Measurements from ENCODE around the gene CALD1.
A peak's percentile ranks its signal among the peaks of the same experiment; 100 is the strongest.

CALD1 gene

DNA sequence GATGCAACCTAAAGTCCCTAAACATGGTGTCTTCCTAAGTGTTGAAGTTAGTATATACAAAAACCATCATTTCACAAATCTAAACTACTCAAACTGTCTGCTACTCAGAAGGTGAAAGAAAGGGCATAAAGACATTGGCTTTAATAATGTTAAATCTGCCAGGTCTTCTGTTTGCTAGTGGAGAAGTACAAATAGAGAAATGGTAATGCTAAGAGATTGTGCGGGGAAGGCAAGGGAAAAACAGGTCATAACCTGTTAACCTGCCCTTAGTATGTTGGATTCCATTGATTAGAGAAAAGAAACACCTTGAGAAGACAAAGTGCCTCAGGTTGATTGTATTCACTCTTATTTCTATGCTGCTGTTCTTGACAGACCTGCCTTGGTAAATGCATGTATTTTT is 80.3 kb downstream of the CALD1 start:
- no peak for DNase-seq (ENCODE audit: low read depth)

DNA sequence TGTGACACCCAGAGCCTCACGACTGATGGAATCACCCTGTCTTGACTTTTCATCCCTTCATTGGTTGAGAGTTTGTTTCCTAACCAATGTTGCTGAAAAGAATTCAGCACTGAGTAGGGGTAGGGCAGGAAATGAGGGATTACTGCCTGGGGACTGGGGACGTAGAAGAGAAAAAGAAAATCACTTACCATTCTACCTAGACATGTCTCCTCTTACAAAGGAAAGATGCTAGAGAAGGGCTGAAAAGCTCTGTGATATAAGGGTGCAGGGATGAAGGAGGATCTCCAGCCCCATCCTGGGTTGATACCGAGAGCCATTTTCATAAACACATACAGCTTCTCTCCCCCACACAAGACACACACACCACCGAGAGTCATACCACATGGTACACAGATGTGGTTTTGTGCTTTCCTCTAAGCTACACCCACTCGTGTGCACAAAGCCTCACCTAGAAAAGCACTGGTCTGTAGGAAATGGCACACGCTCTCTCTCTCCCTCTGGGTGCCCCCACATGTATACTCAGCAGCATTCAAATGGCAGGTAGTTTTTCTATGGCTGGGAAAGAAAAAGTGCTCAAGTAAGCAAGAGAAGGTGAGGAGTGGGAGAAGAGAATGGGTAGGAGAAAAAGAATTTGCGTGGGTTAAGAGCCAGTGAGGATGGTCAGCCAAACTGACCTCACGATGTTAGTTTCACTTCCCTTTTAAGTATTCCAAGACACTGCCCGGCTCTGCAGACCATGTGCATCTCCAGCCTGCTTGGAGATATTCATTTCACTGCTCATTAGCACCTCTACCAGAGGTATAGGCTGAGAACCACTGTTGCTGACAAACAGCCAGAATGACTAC is 85.8 kb downstream of the CALD1 start:
- peak; percentile 45 for DNase-seq (ENCODE audit: low read depth)

DNA sequence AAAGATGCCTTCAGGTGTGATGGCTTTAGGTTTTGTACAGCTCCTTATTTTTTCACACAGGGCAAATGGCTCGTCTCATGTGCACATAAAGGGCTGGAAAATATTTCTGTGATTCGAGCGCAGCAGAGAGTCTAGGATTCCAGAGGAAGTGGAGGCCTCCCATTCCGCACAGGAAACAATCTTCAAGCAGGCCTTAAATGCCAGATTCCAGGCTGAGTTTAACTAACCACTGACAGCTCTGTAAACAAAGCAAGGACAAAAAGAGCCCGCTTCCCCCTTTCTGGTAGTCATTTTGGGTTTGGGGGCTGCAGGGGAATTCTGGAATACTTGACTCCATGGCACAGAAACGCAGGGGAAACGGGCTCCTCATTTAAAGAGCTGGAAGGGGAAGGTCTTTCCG is 87.2 kb downstream of the CALD1 start:
- DNase-seq (ENCODE audit: low read depth): no peak

DNA sequence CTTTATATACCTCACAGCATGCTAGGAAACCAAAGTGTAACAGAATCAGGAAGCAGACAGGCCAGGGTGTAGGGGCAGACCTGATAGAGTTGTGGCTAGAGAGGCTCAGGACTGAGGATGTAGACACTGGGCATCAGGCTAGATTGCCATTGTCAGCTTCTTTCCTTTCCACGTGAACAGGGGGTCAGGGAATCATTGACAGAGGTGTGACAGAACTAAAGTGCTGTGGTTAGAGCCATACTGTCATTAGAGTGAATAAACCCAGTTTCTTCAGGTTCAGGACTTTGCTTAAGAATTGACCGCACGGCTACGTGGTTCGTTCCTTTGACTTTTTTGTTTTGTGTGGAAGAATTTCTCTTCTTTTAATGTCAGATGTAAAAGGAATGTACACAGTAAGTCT is 90.7 kb downstream of the CALD1 start:
- no peak for DNase-seq (ENCODE audit: low read depth)

DNA sequence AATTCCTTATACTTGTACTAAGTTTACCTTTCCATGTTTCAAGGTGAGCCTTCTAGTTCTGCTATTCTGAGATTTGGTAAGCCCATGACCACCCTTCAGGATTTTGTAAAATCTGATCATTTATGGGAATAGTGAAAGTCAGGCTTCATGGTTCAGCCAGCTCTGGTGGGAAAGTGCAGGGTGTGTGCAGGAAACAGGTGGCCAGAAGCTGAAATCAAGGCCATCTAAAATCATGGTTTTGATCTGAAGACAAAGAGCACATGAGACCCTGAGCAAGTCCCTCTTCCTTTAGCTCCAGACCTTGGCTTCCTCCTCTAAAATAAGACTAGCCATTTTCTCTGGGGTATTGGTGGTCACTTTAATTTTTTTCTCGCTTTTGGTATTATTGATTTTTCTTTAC is 91.3 kb downstream of the CALD1 start:
- no peak for DNase-seq (ENCODE audit: low read depth)

DNA sequence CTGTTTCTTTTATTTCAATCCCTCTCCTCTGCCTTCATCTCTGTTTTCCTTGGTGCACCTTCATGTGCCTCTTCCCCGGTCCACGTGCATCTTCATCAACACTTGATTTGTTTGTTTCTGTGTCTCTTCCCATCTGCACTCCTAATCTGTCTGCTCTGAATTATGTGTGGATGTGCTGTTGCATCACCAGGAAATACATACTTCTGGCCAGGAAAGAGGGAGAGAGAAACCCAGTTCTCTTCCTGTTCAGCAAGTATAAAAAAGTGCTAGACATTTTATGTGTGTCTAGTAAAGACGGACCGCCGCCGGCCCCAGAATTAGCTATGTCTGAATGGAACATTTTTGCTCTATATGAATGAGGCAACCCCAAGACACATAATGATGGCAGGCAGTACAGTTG is 93.8 kb downstream of the CALD1 start:
- no peak for DNase-seq (ENCODE audit: low read depth)

DNA sequence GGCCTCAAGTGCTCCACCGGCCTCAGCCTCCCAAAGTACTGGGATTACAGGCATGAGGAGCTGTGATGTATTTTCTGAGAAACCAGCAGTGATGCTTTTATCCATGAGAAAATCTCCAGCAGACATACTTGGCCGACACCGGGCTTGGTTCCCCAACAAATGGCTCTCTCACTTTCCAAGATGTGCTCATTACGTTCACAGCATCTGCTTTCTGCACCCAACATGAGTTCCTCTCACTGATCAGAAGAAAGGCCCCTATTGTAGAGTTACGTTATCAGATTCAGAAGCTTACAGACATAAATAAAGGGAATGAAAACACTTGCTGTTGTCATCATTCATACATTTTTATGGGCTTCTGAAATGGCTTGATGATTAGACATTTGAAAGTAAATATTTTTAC is 95.0 kb downstream of the CALD1 start:
- no peak for DNase-seq (ENCODE audit: low read depth)

DNA sequence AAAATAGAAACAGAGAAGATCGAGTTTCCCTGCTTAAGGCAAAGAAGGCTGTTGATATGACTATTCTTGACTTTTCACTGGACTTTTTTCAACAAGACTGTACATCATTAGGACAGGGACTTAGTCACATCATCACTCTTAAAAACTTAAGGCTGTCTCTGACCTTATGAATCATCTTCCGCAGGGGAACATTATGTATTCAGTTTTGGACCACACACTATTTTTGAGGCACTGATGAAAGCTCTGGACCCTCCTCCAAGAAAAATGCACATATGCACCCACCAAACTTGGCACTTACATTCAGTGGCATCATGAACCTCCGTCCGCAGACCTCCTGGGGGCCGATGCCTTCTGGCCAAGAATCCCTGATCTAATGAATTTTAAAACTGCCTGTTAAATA is 96.4 kb downstream of the CALD1 start:
- peak; percentile 55 for DNase-seq (ENCODE audit: low read depth)

DNA sequence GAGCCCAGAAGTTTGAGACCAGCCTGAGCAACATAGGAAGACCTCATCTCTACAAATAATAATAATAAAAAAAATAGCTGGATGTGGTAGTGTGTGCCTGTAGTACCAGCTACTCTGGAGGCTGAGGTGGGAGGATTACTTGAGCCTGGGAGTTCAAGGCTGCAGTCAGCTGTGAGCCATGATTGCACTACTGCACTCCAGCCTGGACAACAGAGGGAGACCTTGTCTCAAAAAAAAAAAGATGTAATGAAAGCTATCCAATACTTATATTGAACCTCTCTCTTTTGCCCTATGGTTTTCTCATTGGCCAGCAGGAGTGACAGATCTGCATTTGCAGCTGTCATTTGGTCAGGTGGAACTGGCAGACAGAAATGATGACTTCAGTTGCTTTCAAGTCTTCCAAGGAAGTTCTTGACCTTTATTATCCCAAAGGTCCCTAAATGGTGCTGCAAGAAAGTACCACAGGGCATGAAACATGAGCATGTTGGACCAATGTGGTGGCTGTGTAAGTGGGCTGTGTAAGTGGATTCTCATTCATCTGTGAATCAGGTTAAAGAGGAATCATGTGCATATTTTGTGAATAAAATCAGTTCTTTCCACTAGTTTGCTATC is 99.4 kb downstream of the CALD1 start:
- DNase-seq (ENCODE audit: low read depth): no peak

DNA sequence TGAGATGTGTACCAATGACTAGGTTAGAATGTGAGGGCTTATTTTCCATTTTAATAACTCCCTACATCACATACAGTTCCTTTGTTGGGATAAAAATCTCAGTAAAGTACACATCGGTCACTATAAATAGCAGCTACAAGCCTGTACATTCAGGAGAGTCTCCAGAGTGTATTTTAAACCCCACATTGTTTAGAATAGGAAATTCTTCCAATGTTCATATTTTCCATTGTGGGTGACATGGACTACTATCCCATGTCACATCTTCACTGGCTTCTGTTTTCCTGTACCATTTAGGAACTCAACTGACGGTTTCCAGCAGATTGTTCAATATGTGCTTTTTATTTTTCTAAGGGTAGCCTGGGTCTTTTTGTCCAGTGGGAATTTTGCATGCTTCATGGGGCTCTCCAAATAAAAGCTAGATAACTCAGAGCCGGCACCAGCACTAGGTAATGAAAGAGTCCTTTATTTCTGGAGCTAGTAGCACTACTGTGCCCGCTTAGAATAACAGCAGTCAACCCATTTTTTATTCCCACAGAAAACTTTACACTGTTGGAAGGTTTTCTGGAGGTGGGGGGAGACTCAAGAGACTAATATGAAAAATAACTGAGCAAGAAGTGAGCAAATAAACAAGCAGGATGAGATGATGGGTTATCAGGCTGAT is 100.5 kb downstream of the CALD1 start:
- DNase-seq (ENCODE audit: low read depth): no peak

DNA sequence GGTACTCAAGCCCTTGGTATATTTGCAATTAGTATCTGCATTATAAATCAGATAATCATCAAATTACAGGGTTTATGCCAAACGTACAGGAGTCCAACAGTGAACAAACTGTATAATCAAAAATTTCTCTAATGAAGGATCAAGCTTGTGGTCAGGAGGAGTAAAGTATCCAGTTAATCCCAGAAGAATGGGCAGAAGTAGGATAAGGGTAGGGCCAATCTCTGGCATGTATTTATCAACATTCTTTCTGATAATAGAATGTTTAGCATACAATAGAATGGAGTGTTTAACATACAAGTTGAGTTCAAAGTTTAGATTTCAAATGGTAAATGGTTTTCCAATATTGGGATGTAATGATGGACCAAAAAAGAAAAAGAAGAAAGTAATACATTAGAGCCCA is 103.0 kb downstream of the CALD1 start:
- DNase-seq (ENCODE audit: low read depth): no peak

DNA sequence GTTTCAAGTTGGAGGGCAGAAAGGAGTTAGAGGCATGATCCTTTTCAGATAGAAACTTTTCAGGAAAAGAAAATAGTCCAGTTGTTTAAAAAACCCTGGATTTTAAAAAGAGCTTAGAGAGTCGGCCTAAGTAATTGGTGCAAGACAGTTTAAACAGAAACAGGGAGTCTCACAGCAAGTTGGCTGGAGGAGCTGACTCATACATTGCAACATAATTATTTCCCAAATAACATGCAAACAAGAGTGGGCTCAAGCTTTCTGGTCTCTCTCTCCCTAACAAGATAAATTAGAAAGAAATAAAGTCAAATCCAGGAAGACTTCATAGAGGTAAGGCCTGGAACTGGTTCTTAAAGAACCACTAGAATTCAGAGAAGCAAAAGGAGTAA is 106.5 kb downstream of the CALD1 start:
- peak; percentile 76 for DNase-seq (ENCODE audit: low read depth)

DNA sequence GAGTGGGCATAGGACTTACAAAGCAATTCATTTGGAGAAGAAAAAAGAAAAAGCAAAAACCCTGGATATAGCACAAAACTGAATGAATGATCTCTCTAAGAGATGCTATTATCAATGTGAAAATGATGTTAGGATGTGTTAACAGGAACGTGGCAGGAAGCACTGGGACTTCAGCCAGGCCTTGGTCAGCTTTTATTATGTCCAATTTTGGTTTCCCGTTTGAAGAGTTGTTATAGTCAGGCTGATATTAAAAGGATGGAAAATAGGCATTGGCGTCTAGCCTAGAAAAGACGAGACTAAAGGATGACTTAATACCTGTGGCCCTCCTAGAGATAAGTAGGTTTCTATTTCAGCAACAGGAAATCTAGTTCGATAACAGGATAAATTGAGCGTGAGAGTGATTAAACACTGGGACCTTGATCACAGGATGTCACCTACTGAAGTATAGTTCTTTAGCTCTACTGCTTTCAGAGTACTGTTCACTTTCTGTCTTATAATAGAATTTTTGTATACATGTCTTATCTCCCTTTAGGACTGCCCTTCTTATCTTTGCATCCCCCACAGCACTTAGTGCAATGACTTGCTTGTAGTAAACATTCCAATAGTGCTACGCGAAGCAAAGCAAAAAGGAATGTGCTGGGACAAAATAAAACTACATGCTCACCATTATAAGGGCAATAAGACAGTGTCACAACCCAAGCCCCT is 107.1 kb downstream of the CALD1 start:
- peak; percentile 47 for DNase-seq (ENCODE audit: low read depth)

DNA sequence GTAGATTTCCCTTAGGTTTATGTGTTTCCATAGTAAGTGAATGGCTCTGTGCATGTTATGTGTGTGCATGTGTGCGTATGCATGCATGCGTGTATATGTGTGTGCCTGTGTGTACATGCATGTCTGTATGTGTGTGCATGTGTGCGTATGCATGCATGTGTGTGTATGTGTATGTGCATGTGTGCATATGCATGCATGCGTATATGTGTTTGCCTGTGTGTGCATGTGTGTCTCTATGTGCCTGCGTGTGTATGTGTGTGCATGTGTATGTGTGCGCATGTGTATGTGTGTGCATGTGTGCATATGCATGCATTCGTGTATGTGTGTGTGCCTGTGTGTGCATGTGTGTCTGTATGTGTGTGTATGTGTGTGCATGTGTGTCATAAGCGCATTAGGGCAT is 108.1 kb downstream of the CALD1 start:
- no peak for DNase-seq (ENCODE audit: low read depth)

DNA sequence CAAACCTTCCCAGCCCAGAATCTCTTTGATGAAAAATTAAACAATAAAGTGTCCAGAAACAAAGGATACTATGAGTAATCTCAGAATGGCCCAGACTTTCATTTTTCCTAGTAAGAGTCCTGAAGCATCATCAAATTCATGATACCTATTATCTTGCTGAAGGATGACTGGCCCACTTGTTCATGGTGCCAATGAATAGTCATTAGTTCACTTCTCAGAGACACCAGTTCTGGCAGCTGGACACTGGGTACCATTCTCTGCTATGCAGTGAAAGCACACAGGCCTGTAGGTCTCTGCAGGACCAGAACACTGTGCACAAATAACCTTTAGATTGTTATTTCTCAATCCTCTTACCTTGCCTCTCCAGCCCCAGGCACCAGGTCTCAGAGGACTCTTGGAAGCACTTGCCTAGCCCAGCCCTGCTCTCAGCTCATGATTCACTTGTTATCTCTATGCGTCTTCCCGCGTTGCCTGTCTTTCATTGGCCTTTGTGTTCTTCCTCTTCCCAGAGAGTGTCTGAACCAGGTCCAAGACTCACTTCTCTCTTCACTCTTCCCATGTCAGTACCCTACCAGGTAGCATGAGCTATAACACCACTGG is 108.8 kb downstream of the CALD1 start:
- no peak for DNase-seq (ENCODE audit: low read depth)

DNA sequence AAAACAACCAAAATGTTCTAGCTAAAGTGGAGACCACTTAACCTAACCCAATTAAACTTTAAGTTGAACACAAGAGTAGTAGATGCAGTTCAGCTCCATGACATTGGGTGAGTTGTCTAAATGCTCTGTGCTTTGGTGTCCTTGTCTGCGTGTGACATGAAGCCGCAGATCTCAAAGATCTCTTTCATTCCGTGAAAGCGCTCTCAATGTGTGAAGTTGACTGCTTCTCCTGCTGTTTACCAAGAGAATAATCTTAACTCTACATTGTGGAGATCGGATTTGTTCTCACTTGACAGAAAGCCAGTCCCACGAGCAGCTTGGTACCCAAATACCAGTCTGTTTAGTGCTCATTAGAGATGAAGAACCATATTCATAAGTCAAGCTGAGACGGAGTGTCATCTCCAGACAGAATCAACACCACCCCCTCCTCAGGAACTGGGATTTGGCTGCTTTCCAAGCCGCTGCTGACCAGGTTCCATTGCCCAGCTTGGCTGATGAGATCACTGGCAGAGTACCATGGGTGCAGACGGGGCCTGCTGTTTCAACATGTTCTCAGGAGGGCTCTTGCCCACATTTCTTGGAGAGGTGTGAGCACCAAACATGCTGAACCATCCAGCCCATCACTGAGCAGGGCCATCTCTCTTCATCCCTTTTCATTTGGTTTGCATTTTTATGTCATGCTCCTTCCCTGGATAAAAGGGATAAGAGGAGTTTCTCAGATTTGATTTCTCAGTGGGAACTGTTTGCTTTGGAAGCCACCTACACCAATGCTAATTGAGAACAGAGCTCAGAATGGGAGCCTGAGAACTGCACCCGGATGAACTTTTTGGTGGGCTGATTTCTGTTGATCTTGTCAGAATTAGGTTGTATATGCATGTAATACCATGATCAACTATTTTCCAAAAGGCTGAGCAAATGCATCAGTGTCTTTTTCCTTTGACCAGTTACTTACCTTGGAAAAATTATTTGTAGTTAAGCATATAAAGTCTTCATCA is 111.1 kb downstream of the CALD1 start:
- DNase-seq (ENCODE audit: low read depth): no peak

DNA sequence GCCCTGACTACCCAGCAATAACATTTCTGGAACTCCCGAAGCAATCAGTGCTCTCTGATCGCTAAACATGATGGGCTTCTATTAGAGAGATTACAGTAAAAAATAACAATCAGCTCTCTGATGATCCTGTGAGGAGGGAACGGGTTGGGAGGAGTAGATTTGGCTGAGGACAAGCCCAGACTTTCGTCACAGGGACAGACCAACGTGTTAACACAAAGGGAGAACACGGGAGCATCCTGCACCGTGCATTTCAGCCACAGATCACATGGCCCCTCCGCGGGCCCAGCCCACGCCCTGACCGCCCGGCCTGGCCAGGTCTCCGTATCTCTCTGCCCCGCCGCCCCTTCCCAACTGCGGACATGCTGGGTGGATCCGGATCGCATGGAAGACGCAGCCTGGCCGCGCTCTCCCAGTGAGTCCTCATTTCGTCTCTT is 111.8 kb downstream of the CALD1 start:
- peak; percentile 84 for DNase-seq (ENCODE audit: low read depth)

DNA sequence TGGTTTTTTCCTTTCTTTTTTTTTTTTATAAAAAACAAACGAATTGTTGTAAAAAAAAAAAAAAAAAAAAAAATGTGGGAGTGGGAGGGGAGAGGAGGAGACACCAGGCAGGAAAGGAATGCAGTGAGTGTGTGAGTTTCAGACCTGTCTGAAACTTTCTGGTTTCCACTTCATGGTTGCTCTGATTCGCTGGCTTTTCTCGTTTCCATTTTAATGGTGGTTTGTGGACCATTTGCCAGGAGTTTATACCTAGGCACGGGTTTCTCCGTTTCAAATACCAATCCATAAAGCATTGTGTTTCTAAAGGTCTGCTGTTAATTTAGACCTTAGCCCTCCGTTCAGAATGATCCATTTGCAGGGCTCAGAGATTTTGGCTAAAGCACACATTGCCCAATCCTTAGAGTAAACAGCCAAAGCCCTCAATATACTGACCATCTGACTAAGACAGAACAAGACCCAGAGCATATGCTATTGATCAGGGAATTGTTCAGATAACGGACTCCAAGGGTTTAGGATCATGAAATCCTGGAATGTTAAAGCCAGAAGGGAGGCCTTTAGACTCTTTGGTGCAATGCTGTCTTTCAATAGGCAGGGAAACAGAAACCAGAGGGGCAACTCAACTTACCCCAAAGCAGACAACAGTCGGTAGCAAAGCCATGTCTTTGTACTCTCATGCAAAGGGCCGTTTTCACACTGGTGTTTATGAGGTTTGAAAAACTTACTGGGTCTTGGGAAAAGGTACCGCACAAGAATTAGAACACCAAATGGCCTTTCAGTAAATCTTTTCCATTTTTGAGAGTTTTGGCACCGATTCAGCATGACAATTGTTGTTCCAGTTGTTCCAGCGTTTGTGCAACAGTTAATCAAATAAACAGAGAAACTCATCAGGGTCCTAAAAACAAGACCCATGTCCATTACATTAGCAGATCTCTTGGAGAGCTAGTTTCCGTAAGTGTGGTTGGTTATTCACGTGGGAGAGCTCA is 112.6 kb downstream of the CALD1 start:
- peak; percentile 34 for DNase-seq (ENCODE audit: low read depth)

DNA sequence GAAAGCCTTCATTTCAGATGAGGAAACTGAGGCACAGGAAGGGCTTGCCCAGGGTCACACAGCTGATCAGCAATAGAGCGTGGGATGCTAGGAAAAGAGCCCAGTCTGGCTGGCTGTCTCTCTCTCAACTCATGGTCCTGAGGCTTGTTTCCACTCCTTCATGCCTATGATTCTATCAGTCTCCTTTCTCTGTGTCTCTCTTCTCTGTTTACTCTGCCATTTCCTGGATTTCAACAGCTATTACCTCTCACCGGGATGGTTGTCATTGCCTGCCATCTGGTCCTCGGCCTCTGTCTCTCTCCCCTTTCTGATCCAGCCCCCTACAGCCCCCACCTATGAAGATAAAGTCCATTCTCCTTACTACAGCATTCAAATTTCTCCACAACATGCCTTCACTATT is 113.5 kb downstream of the CALD1 start:
- no peak for DNase-seq (ENCODE audit: low read depth)

DNA sequence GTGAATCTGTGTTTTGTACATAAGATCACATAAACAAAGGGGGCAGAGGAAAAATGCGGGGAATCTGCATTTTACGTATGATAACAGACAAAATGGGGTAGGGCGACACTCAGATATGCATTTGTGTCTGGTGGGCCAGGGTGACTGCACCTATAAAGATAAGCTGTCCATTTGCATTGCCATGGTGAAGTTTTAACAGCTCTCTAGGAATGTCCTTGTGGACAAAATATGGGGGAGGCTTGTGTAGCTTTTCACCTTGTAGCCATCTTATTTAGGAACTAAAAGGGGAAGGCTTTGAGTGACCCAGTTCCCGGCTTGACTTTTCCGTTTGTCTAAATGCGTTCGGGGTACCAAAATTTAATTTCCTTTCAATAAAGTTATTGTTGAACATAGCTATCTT is 114.5 kb downstream of the CALD1 start:
- no peak for DNase-seq (ENCODE audit: low read depth)

Data from ELR (cell line).